HG02973 (cell line): ENCODE data around the gene EPHA4.
"Not testable (repeated sequence)": the region's sequence is repeated elsewhere in the genome, so short reads cannot be mapped to it uniquely, and the experiment has no call there.

Source experiments
- ATAC-seq: cut with Tn5 transposase; IDR thresholded peaks from one replicate; pipeline ENCODE4 v1.9.1; 2021; ENCODE audit warnings: moderate library complexity; ENCODE audit not compliant: unreplicated experiment

The EPHA4 gene

DNA sequence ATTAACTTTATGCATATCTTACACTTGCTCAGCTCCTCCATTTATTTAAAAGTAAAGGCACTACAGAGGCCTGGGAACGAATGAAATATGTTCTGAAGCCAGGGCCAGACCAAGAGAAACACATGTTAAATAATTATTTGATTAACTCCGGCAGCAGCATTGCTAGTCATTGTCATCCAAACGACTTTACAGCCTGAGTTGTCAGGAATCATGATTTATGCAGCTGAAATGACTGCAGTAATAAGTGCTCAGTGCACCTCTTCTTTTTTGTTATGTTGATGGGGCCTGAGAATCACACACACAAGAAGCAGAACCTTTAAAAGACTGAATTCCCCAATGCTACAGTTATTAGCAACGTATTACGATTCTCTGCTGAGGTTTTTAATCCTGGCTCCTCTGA is 58.9 kb downstream of the EPHA4 start:
- no peak for ATAC-seq

DNA sequence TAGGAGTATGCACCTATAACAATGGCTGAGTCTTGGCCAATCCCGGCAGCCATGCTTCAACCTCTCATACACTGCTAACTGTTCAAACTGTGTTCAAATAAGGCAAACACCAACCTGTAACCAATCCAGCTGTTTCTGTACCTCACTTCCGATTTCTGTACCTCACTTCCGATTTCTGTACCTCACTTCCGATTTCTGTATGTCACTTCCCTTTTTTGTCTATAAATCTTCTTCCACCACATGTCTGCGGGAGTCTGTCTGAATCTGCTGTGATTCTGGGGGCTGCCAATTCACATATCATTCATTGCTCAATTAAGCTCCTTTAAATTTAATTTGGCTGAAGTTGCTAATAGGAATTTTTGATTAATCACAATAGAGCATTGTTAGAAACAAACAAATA is 60.8 kb downstream of the EPHA4 start:
- not testable (repeated sequence) for ATAC-seq

DNA sequence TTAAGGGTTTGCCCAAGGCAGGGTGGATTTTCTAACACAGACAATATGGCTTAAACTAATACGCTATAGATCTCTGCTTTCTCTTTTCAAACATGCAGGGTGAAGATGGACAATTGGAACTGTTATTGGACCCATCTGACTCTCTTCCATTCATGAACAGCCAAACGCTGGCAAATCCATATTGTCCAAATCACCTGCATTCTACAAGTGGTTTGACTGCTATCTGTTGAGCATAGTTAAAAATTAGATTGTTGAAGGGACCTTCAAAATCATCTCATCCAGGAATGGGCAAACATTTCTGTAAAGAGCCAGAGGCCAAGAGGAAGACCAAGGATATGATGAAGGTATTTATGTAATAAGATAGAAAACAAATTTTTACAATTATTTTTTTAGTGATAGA is 65.6 kb downstream of the EPHA4 start:
- ATAC-seq: no peak

DNA sequence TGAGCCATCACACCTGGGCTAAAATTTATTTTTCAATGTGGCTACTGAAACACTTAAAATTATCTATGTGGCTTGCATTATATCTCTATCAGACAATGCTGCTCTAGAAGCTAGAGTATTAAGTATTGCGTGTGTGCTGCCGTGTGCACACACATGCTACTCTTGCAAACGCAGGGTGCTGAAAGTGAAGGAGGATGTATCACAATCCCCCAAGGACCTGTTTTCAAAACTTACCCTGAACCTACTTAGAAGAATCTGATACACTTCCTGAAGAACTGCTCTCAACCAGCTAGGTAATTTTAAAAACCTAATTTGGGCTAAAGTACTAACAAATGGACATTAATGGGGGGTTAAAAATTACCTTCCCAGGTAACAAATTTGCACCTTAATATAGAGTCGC is 66.5 kb downstream of the EPHA4 start:
- ATAC-seq: no peak

DNA sequence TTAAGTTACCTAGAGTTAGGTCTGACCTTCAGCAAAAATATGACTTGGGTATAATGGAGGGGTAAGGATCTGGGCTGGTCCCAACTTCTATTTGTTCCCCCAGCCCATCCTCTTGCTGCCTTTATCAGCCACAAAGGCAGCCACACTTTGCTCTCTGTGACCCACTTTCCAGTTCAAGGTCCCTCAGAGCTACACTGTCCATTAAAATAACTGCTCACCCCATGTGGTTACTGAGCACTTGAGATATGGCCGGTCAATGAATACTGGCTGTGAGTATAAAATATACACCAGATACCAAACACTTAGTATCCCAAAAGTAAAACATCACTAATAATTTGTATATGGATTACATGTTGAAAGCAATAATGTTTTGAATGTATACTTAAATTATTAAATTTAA is 67.2 kb downstream of the EPHA4 start:
- no peak for ATAC-seq

DNA sequence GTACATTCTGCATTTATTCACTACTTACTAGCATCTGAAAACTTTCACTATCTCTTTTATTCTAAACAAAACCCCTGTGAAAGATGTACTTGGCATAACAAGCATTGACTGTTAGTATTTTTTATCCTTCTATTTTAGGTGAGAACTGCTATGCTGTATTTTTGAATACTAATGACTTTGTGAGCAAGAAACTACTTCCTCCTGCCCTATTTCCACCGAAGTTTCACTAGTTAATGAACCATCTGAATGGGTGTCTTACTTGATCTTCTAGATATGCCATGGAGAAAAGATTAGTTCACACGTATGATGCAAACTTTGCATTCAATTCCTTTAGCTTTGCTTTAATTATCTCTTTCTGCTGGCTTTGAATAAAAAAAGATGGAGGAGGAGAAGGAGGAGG is 68.1 kb downstream of the EPHA4 start:
- ATAC-seq: no peak

DNA sequence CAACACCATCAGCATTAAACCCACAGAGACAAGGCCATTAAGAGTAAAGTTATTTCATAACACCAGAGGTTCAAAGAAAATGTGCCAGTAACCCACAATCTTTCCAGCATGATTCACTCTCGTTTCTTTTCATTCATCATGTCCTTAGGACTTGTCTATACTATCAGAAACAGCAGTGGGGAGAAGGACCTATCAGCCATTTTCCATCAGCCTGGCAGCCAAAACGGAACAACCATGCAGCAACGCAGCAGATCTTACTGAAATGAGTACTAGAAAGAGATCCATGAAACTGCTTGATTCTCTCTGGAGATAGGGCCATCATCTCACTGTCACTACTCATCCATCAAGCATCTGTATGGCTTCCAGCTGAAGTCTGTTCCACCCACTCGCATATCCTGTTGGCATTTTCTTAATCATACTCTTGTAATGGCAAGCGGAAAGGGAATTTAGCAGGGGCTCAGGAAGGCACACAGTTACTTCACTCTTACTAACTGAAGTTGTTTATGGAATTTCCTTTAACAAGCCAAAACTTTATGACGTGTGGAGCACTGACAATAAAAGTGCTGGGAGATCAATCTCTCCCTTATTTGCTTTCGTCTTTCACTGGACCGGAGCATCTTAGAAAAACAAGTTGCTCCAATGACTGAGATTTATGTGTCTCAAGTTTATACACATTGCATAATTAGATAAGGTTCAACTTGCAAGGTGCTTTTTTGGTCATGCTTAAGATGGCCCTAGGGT is 69.7 kb downstream of the EPHA4 start:
- ATAC-seq: no peak

DNA sequence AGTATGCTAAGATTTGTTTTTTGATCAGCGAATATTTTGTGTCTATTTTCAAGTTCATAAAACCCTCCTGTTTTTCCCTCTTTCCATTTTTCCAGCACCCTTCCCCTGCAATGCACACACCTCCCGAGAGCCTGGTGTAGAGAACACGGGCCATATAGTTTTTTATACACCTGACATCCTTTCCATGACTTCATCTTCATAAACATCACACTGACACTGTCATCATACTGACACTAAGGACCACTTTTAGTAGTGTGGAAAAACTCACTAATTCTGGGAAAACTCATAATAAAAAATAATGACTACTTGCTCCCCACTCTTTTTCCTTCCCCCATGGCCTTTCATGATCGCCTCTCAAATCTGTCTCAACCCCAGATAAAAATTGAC is 70.2 kb downstream of the EPHA4 start:
- ATAC-seq: no peak

DNA sequence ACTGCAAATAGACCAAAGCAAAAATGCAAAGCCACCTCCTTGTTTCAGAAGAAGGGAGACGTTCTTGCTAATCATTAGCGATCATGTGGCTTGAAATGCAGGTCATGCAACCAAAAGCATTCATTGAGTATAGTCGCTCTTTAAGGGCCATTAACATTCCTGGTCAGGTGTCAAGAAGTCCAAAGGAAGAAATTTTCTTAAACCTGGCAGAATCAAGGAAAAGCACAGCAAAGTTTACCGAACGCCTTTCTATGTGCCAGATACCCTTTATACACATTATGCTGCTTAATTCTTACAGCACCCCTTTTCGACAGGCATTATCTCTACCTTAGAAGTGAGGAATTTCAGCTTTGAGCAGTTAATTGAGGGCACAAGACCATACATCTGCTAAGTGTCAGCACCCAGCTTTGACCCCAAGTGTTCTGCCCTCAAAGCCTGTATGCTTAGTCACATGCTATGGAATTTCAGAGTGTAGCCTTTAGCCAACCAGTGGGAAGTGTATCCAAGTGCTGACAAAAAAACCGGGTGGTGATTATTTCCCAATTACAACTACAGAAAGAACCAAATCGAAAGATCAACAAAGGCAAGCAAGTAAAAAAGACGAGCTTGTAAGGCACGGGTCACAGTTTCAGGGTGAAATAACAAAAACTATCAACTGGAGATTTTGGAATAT is 70.8 kb downstream of the EPHA4 start:
- no peak for ATAC-seq

DNA sequence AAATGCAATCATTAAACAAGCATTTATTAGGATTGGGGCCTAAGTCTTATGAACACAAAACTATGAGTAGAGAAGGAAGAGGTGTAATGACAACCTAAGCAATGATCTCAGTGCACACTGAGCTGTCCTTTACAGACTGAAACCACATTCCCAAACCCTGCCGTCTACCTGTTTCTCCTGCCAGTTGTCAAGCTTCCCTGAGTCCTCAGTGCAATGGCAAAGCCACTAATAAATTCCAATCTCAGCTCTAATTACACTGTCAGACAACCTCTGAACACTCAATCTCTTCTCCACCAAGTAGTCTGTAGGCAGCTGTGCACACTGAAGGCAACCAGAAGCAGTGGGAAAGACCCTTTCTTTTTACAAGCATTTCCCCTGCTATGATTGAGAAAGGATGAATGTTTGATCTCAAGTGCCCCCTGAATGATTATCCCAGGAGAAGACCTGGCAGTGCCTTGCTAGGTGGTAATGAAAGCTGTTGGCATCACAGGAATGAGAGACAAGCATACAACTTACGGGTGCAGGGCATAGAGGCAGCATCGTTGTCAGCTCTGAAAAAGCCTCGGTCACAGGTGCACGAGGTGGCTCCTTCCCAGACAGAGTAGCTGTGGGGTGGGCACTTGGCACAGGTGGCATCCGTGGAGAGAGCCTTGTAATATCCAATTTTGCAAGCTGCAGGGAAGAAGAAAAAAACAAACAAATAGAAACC is 71.4 kb downstream of the EPHA4 start:
- no peak for ATAC-seq

DNA sequence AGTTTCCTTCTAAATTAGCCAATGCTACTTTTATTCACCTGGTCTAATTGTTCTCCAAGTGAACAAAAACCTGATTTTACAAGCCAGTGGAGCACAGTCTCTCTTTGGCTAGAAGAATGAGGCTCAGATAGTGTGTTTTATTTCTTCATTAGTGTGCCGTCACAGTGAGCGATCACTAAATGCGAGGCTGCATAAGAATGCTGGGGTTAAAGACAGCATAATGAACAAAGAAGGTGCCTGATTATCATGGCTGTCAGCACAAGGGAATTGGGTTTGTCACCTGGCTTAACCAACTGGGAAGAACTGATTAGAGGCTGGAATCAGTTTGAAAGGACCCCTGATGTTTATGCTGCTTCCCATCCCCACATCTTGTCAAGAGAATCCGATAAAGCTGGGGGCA is 76.4 kb downstream of the EPHA4 start:
- no peak for ATAC-seq

DNA sequence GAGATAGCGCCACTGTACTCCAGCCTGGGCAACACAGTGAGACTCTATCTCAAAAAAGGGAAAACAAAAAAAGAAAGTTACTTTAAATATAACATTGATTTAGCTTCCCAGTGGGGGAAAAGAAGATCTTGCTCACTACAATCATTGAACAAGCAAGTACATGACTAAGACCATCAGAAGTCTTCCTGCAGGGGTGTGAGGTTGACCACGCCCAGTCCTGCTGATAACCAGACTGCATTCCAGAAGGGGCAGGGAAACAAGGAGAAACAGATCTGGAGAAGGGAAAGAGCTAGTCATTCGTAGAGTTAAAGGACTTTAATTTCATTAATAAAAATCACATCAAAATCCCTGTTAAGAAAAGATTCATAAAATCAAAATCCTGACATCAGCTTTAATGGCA is 77.5 kb downstream of the EPHA4 start:
- ATAC-seq: no peak

DNA sequence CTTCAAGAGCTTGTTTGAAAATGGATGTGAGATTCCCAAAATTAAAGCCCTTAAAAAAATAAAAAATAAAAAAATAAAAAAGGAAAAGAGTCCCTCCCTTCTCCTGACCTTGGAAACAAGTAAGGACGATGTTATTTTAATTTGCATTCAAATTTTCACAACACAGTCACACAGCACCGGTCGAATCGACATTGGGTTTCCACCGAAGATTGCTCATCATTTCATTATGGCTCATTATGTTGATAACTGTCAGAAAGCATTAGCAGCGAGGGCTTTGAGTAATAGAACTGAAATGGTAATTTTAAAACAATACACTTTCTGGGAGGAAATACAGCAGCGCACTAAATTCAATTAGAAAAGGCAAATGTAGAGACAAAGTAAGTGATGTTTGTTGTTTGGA is 78.7 kb downstream of the EPHA4 start:
- no peak for ATAC-seq

DNA sequence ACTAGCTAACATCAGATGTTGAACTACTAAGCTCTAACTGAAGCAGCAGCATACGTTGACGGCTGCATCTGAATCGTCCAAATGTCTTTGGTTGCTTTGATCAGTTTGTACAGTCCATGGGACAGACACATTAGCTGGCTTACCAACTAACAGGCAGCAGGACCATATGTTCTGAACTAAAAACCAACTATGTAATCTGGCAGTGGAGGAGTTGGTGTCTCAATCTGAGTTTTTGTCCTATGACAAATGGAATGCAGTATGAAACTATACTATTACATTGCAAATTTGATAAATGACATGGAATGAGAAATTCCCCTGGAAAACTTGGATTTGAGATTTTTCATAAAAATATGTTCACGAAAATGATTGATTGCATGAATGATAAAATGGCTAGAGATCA is 79.5 kb downstream of the EPHA4 start:
- ATAC-seq: no peak

DNA sequence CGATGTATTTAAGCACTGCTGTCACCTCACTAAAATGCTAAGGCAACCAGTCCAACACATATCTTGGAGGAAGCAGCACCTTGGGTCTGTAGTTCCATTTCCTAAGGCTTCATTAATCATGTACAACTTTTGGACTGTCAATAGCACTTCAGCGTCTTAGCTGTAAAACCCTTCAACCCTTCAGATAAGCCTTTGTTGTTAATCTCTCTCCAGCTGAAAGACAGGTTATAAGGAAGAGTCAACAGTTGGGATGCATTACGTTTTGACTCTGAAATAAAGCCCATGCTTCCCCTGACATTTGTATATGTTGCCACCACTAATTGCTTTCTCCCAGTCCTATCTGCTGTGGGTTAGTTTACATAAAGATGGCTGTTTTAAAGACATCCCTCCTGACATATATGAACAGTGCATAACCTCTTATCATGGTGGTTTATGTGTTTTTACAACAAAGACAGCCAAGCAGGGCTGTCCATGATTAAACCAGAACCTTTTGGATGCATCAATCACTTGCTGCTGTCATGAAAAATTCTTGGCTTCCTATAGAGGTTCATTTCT is 81.5 kb downstream of the EPHA4 start:
- ATAC-seq: no peak

DNA sequence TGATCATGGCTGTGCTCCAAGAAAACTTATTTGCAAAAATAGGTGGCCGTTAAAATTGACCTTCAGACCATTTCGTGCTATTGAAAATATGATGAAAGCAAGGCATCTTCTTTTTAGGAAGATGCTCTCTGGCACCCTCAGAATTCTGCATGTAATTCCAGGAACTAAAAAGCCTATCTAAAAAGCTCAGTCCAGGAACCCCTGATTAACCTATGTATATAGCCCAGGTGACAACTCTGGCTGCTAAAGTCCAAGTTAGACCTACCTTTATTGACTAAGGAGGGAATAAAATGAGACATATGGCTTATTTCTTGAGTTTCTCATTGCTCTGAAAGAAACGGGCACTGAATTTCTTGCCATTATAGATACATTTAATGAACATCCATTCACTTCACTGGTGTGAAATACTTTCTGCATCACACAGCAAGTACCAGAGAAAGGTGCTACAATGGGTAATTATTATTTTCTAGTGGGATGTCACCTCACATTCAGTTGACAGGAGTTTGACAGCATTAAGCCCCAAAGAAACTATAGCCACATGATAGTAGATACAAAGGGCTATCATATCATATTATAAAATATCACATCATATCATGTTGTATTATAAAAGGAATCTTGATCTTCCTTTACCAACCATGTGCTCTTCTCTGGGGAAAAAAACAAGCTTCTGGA is 83.8 kb downstream of the EPHA4 start:
- no peak for ATAC-seq

DNA sequence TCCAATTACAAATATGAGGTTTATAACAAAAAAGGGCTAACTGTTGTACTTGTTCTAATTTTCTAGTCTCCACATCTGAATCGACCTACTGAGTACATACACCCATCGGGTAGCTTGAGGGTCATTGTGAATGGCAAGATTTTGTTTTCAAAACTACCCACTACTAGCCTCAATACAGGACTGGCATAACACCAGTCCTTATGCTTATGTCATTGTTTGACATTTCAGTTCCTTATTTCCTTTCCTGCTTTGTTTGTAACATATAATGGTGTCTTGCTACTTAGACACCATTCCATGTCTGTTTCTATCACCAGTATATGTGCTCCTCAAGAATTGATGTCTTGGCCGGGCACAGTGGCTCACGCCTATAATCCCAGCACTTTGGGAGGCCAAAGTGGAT is 86.0 kb downstream of the EPHA4 start:
- ATAC-seq: no peak

DNA sequence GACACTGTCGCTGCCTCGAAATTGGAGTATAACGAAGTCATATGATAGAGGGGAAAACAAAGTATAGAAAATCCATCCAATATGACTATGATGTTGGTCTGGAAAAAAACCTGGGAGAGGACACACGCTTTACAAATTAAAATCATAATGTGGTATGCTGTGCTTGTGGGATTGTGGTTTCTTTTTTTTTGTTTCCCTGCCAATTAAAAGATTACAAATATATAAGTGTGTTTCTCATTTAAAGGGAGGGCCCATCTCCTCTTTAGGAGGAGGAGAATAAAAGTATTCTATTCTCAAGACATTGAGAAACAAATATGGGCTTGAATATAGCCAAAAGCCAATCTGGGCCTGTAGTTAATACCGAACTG is 86.6 kb downstream of the EPHA4 start:
- ATAC-seq: no peak

DNA sequence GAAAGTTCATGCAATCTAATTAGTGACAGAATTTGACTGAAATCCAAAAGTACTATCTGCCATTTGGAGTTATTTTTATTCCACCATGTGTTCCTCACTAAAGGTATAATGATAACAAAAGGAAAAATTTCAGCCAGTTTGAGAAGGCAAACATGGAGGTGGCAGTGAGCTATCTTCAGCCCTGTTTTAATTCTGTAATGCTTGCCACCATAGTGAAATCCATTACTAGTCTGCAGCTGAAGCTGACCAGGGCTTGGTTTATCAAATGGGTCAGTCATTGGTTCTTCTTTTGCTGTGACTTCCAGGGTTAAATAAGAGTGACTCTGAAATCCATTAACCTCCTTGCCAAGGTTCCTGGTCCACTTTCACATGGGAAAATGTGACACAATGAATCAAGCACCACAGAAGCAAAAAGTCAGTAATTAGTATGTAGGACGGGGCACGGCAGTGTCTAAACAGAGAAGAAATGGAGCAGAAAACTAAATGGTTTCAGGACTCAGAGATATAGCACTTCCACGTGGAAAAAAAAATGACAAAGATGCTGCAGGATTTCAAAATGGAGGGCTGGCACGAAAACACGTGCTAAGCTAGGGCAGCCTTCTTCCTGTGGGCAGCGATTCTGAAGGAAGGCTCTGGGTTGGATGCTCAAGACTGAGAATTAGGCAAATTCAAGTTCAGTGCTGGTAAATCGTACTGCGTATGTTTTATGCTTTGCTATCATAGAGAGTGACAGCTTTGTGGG is 87.2 kb downstream of the EPHA4 start:
- no peak for ATAC-seq

DNA sequence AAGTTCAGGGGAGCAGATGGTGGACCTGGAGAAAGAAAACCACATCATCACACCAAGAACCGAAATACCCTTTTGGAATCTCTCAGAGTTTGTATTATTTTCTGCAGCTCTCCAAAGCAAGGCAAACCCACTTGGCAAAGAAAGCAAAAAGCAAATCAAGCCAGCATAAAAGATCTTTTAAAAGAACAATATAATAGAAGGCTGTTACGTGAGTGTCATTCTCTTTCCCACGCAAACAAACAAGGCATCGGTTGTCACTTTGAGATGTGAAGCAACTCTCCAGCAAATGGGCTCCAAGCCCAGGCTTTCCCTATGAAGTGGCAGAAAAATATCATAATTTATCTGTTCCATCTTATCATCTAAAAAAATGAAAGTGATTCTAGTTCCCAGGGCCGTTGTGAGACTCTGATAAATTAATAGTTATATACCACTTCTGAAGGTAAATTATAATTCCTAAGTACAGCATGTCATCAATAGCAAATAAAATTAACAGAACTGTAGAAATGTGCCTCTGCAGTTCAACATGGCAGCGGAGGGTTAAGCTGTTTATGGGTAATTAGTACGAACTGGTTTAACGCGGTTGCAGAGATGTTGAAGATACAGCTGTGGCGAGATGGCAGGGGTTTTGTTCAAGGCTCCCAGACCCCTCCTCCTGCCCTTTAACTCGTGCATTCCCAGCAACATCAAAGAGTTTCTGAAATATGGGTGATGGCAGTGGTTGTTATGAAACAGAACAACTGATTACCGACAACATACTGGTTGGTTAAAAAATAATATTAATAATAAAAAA is 89.2 kb downstream of the EPHA4 start:
- no peak for ATAC-seq
